ENCODE measurements around the gene CFDP1. TPM values are rescaled to one million over a fixed set of nuclear protein-coding genes. Genes with fewer than 3 reads are reported as not detected.

Gene CFDP1
- total RNA-seq, 2 experiments from 2014 or later, result 37.6 to 41.3 TPM

DNA sequence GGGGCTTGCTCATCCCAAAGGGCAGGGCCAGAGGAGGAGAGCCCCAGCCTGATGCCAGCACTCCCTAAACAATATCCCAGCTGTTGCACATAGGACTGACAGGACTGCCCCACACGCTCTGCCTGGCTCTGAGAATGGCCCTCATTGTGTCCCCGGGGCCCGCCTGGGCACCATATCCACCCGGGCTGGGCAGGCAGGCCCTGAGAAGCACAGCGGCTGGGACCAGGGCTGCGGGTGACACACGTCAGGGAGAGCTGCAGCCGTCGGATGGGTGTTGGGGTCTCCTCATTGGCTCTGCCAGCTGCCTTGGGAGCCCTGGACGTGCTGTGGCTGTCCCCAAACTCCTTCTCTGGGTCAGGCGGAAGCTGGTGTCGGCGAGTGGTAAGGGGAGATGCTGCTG lies 186.1 kb downstream of the CFDP1 start:
- H3K4me3 Mint-ChIP-seq, result no peak overlapping the region
- ChIA-PET CTCF (interaction anchor here (3.4 kb wide), 1 partner anchor 13 kb away, joined by 14 read pairs; no protein-coding TSS in a partner anchor), POLR2A (no interaction called here)
- H3K9me3 Mint-ChIP-seq, result no peaks in the 10 kb centered on the region
- H3K4me1 Mint-ChIP-seq (ENCODE audit: low read depth), result peaks cover 2% of the 10 kb centered on the region
- no peak for DNase-seq
- intact Hi-C loops (cut with micrococcal nuclease), result no loop called here
- no peak overlapping the region for H3K27ac Mint-ChIP-seq
- H3K36me3 Mint-ChIP-seq, result no peaks in the 10 kb centered on the region
- peaks cover 16% of the 10 kb centered on the region for H3K27me3 Mint-ChIP-seq

DNA sequence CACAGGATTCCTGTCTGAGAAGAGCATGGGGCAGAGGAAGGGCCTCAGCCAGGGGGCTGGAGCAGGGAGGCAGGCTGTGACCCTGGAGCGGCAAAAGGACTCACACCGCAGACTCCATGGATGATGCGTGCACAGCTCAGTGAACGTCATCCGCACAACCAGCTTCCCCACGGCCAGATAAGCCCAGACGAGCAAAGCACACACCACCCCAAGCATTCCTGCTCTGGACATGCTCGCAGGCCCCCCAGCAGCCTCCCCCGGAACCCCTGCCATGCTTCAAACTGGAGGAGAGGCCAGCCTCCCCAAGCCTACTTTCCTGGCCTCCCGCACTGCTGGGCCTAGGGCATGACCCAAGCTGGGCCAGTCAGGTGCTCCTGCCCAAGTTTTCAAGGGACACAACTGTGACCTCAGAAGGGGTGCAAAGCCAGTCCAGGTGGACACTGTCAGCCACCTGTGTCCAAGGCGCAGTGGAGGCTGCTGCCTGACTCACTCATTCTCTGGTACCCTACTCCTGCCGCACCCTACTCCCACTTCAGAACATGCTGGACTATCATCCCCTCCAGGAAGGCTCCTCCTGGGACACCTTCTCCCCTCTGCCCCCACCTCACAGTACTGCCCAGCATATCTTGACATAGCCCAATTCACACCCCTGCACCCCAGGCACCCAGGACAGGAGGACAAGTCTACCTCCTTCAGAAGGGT lies 186.6 kb downstream of the CFDP1 start:
- Mint-ChIP-seq H3K27me3 (peaks cover 10% of the 10 kb centered on the region), H3K36me3 (no peaks in the 10 kb centered on the region), H3K27ac (no peak overlapping the region), H3K4me3 (no peak overlapping the region), H3K9me3 (no peaks in the 10 kb centered on the region), H3K4me1 (ENCODE audit: low read depth) (peaks cover 2% of the 10 kb centered on the region)
- ChIA-PET POLR2A (no interaction called here), CTCF (interaction anchor here (3.4 kb wide), 1 partner anchor 13 kb away, joined by 14 read pairs; no protein-coding TSS in a partner anchor)
- DNase-seq, result no peak
- intact Hi-C loops (cut with micrococcal nuclease), result no loop called here

DNA sequence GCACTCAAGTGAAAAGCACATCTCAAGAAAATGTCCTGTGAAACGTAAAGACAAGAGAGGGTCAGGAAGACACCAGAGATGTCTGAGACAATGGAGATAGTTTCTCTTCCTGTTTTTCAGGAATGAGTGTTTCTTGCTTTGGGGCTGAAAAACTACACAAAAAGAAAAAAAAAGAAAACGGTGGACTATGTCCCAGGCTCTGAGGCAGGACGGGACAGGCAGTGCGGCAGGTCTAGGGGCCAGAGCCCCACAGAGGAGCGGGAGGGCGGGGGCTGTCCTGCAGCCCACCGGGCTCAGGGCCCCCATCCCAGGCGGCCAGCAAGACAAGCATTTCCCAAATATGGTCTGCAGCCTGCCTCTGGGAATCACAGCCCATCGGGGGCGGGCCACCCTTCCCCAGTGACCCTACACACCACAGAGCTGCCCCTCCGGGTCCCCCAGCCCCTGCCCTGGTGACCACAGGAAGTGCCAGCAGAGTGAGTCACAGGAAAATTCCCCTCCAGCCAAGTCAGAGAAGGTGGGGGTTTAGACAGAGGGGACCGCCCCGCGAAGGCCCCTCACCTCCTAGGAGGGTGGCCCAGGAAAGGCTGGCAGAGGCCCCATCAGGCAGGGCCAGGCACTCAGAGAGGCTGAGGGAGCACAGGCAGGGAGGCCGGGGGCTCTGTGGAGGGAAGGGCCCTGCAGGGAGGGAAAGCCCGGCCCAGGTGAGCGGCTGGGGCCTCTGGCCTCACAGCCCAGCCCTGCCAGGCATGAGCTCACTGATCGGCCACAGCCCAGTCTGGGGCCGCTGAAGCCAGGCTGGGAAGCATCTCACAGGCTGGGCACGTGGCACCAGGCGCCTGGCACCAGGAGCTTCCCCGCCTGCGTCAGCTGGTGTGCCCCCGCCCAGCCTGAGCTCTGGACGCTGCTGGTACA lies 188.2 kb downstream of the CFDP1 start:
- Mint-ChIP-seq H3K27me3 (peaks cover 6% of the 10 kb centered on the region), H3K4me3 (no peak overlapping the region), H3K4me1 (ENCODE audit: low read depth) (no peaks in the 10 kb centered on the region), H3K27ac (no peak overlapping the region), H3K9me3 (no peaks in the 10 kb centered on the region), H3K36me3 (no peaks in the 10 kb centered on the region)
- intact Hi-C loops (cut with micrococcal nuclease), result no loop called here
- ChIA-PET POLR2A (no interaction called here), CTCF (interaction anchor here (3.4 kb wide), 1 partner anchor 11 kb away, joined by 14 read pairs; no protein-coding TSS in a partner anchor)
- no peak for DNase-seq

DNA sequence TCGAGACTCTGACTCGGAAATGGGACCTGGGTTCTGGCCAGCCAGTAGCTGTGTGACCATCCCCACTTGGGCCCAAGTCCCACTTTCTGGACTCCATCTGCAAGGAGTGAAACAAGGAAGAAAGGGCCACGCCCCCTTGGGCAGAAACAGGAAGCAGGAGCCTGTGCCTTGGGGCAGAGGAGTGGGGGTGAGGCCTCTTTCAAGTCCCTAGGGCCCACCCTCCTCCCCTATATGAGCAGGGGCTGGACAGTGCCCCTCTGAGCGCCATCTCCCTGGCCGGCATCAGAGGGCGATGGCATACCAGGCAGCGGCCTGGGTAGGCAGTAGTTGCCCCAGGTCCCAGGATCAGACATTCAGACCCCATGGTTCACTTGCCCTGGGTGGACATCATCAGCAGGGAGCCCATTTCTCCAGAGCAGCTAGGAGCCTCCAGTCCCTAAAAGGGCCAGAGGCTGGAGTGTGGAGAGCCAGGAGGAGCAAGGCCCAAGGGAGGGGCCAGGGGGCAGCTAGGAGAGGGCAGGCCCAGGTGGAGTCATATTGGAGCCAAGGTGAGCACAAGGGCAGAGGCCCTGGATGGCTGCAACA lies 189.0 kb downstream of the CFDP1 start:
- DNase-seq, result no peak
- H3K9me3 Mint-ChIP-seq, result no peaks in the 10 kb centered on the region
- H3K27ac Mint-ChIP-seq, result no peak overlapping the region
- H3K27me3 Mint-ChIP-seq, result peaks cover 2% of the 10 kb centered on the region
- intact Hi-C loops (cut with micrococcal nuclease), result no loop called here
- no peaks in the 10 kb centered on the region for H3K4me1 Mint-ChIP-seq (ENCODE audit: low read depth)
- ChIA-PET CTCF (no interaction called here), POLR2A (no interaction called here)
- H3K4me3 Mint-ChIP-seq, result no peak overlapping the region
- H3K36me3 Mint-ChIP-seq, result no peaks in the 10 kb centered on the region

Other genes starting within 250 kb of the CFDP1 start
- not detected for gene CTRB2, start 226.3 kb downstream of the CFDP1 start, total RNA-seq
- gene CTRB1, start 214.5 kb downstream of the CFDP1 start, total RNA-seq, result not detected
- gene BCAR1, start 181.9 kb downstream of the CFDP1 start, total RNA-seq, result 1 to 10 TPM in 1 of 2 experiments, under 1 TPM in 1; 0.78 to 1.1 TPM
- gene TMEM170A, start 31.2 kb upstream of the CFDP1 start, total RNA-seq, result 10 to 100 TPM; 24.3 to 25.6 TPM
- not detected for gene CHST6, start 61.9 kb upstream of the CFDP1 start, total RNA-seq
- gene CHST5, start 102.6 kb upstream of the CFDP1 start, total RNA-seq, result under 1 TPM in 1 of 2 experiments, not detected in 1; 0.34 TPM
- 1 to 10 TPM; 4.6 to 5.3 TPM for gene TMEM231, start 122.7 kb upstream of the CFDP1 start, total RNA-seq
- 10 to 100 TPM; 71.5 to 76.1 TPM for gene GABARAPL2, start 132.9 kb upstream of the CFDP1 start, total RNA-seq
- gene ADAT1, start 189.8 kb upstream of the CFDP1 start, total RNA-seq, result 10 to 100 TPM; 39.9 to 40.2 TPM
- 100 to 1,000 TPM; 273 to 277 TPM for gene KARS1, start 214.2 kb upstream of the CFDP1 start, total RNA-seq
- gene TERF2IP, start 214.3 kb upstream of the CFDP1 start, total RNA-seq, result 10 to 100 TPM; 80.3 to 85.1 TPM
- gene CPHXL2, start 243.5 kb upstream of the CFDP1 start, total RNA-seq, result not detected